ENCODE data around the gene EFHC2. TPM values are rescaled to one million over a fixed set of nuclear protein-coding genes. Genes with fewer than 3 reads are reported as not detected.
"Not testable (repeated sequence)": the region's sequence is repeated elsewhere in the genome, so short reads cannot be mapped to it uniquely, and the experiment has no call there.

Gene EFHC2
- polyA plus RNA-seq, 10 donors, result 0.11 to 0.92 (median 0.27) TPM

DNA sequence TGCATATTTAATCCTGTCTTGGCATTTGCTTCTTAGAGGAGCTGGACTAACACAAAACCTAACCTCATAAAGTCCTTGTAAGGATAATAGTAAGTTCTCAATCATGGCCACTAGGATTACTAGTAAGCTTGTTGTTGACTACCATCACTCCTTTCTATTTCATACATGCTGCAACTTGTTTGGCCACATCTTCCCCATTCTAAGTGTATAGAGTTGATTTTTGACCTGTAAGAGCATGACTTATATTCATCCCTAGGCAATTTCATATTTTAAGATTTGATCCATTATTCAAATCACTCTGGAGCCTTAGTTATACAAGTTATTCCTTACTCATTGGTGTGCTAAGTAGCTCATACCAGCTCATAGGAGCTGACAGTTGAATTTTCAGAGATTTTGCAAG is 109.4 kb downstream of the EFHC2 start:
- DNase-seq, result no peak

DNA sequence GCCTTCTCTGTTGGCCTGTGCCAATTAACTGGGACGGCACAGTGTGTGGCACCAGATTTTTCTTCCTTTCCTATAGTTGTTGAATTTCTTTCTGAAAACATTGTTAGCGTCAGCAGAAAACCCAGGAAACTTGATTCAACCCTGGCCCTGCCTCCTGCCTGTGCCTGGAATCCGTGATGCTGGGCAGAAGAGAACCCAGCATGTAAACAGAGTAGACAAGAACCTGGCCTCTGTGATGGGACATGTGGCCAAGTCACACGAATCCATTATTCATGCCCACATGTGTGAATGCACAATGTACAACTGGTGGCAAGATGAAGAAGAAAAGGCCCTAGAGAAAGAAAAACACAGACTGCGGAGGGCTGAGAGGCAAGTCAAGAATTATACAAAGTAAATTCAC is 111.4 kb downstream of the EFHC2 start:
- DNase-seq, result no peak

- peak in 2 of 3 donors; percentile 31 to 58 for DNase-seq
Observed at GRCh38 chrX:44228621-44229020, 114.9 kb downstream of the EFHC2 start.

- peak; percentile 19 to 66 (median 26) for DNase-seq
Observed at GRCh38 chrX:44227991-44228390, 115.5 kb downstream of the EFHC2 start.

DNA sequence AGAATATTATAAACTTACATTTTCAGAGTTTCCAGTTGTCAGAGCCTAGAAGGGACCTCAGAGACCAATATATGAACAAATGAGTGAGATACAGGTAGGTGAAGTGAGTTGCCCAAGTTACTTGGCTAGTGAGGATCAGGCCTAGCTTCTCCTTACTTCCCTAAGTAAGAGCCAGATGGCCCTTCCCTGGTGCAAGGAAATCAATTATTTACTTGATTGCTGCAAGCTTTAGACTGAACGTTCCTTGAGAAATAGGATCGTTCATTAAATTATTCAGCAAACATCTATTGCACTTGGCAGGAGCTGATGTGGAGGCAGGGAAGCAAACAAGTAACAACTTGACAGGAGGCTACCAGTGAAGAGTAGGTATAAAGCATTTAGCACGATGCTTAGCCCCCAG is 117.8 kb downstream of the EFHC2 start:
- DNase-seq, result no peak

GRCh38 chrX:44224760-44225159 is 118.7 kb downstream of the EFHC2 start:
- DNase-seq, result no peak

DNA sequence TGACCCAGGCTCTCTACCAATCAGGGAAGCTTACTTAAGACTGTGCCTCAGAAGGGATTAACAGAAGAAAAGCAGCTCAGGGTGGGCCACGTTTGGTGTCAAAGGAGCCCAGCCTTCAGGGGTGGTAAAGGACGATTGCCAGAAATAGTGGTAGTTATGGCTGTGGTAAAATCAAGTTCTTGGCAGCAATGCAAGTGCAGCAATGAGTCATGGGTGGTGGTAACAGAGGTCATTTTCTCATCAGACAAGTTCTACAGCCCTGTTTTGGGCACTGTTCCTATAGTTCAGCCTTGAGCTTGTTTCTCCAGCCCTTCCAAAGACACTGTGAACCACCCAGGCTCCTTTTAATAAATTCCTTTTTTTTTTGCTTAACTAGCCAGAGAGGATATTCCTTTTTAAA is 120.3 kb downstream of the EFHC2 start:
- no peak for DNase-seq

GRCh38 chrX:44218465-44218864 is 125.0 kb downstream of the EFHC2 start:
- no peak for DNase-seq

DNA sequence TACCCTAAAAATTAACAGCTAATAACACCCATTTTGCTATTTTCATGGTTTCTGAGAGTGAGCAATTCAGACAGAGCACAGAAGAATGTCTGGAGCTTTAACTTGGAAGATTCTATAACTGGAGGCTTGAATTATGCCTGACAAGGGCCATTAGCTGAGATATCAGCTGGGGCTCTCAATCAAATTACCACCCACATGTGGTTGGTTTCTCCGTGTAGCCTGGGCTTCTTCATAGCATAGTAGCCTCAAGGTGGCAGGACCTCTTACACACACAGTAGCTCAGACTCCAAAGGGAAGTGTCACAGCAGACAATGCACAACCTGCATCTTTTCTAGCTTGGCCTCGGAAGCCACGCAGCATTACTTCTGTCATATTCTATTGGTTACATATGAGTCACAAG is 127.3 kb downstream of the EFHC2 start:
- DNase-seq, result no peak

DNA sequence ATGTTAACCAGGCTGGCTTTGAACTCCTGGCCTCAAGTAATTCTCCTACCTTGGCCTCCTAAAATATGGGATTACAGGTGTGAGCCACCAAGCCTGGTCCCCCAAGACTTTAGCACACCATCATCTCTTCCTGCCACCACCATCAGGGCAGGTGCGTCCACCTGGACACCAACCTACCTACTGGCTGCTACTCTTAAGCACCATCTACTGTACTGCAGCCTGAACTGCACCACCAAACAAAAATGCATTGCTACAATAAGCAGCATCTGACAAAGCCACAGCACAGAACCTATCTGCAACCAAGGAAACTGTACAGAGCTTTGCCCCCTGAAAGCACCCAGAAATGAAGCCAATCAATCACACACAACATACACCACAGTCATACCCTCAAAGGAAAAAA is 139.7 kb downstream of the EFHC2 start:
- no peak for DNase-seq

DNA sequence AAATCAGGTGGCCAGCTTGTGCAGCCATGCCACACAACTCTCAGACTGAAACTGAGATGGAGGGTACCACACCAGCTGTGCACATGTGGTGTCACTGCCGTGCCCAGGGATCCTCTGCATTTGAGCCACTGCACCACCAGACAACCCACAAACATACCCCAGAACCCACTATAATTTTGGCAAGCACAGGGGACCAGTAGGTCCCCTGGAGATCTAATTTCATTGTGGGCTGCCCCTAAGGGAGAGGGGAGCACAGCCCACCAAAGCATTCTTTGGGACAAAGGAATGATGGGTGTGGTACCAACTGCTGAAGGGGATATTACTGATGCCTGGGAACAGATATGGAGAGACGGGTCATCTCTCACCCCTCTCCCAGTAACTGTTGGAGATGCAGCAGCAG is 140.9 kb downstream of the EFHC2 start:
- no peak for DNase-seq

GRCh38 chrX:44189116-44189515 is 154.4 kb downstream of the EFHC2 start:
- no peak for DNase-seq

GRCh38 chrX:44187915-44188314 is 155.6 kb downstream of the EFHC2 start:
- not testable (repeated sequence) for DNase-seq

DNA sequence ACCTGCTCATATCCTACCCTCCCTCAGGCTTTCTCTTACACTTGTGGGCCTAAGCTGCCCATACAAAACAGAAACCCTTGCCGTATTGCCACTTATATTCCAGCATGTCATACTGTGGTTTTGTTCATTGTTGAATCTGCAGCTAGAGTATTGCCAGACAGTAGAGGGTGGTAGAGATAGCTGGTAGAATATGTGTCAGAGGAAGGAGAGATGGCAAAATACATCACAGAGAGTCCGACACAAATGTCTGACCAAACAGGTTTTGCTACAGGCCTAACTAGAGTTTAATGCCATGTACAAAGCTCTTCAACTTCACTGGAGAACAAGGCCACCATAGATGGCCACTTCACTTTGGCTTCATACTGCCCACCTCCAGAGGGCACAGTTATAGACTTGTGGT is 160.1 kb downstream of the EFHC2 start:
- no peak for DNase-seq

- DNase-seq, result no peak
Observed at GRCh38 chrX:44178274-44179053, 165.0 kb downstream of the EFHC2 start.

GRCh38 chrX:44175455-44175854 is 168.0 kb downstream of the EFHC2 start:
- no peak for DNase-seq

DNA sequence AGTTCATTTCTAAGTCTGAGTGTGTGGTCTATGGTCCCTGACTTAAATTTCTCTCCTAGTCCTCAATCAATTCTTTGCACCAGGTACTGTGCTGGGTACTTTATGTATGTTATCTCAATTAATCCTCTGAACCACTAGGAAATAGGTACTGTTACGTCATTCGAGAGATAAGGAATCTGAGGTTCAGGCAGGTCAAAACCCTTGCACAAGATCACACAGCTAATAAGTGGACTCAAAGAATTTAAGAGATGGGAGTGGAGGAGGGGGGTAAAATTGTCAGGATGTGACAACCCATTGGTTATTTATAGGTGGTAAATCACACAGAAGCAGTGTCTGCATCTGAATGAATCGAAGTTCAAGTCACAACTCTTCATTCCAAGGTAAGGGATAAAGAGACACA is 169.4 kb downstream of the EFHC2 start:
- DNase-seq, result no peak

DNA sequence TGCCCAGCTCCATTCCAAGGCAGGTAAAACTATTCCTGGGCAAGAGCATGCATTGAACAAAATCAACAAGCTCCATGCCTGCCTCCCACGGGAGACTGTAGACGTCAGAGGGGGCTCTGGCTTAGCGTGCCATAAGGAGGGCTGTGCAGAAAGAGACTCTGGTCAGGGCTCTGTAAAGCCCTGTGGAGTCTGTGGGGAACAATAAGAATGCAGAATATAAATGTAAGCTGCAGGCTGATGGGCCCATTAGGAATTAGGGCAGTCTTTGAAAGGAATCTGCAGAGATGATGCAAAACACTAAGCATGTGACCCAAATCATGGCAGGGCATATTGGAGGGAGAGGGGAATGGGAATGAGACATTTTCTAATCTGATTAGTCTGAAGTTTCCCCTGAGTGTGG is 170.3 kb downstream of the EFHC2 start:
- peak in 1 of 3 donors; percentile 6 for DNase-seq

GRCh38 chrX:44167116-44167515 is 176.4 kb downstream of the EFHC2 start:
- no peak for DNase-seq

GRCh38 chrX:44162964-44163475 is 180.5 kb downstream of the EFHC2 start:
- no peak for DNase-seq

DNA sequence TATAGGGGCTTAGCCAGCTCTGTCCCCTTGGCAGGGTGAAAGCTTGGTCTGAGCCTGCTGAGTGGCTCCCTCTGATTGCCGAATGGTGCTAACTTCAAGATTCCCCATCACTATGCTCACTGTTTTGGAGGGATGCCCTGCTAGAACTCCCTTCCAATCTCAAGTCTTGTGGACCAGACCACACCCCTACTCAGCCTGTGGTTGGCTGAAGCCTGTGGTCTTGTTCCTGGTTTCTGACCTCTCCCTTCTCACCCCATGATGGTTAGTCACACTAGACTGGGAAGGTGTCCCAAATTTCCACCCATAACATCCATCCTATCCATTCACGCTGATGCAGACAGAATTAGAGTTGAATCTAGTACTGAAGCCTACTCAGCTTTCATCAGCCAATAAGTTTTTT is 185.6 kb downstream of the EFHC2 start:
- DNase-seq, result no peak

- DNase-seq, result no peak
Observed at GRCh38 chrX:44157283-44157682, 186.2 kb downstream of the EFHC2 start.

DNA sequence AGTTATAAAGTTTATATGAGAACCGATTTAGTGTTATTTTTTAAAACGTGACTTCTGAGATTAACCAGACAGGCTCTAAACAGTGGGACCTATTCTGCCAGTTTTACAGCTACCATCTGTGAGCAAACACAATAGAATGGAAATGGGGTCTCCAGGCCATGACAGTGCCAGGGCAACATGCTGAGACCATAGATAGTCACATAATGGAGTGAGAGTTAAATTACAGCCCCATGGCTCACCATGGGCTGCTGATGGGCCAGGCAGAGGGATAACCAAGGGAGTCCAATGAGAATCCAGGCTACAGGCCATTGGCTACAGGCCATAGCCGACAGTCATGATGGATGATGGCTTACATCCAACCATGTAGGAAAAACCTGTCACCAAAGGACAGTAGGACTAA is 186.7 kb downstream of the EFHC2 start:
- no peak for DNase-seq

DNA sequence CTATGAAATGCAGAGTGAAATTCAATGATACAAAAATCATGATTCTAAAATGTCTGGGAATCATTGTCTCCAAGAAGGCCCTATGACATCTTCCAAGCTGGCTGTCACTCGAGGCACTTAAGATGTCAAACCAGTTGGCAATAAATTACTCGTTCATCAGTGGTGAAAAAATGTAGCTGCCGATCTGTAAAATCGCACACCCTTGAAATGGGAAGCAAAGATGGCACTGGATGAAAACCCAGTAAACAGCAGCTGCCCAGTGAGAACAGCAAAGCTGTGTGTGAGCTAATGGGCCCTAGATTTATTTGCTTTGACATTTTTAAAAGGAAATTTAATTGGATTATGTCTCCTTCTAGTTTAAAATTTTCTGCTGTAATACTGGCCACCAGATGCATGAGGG is 188.3 kb downstream of the EFHC2 start:
- DNase-seq, result no peak

Data from muscle of back (tissue), 11 donors.